ENCODE data around the gene IGLL5.
A peak's percentile ranks its signal among the peaks of the same experiment; 100 is the strongest.

The IGLL5 gene

DNA sequence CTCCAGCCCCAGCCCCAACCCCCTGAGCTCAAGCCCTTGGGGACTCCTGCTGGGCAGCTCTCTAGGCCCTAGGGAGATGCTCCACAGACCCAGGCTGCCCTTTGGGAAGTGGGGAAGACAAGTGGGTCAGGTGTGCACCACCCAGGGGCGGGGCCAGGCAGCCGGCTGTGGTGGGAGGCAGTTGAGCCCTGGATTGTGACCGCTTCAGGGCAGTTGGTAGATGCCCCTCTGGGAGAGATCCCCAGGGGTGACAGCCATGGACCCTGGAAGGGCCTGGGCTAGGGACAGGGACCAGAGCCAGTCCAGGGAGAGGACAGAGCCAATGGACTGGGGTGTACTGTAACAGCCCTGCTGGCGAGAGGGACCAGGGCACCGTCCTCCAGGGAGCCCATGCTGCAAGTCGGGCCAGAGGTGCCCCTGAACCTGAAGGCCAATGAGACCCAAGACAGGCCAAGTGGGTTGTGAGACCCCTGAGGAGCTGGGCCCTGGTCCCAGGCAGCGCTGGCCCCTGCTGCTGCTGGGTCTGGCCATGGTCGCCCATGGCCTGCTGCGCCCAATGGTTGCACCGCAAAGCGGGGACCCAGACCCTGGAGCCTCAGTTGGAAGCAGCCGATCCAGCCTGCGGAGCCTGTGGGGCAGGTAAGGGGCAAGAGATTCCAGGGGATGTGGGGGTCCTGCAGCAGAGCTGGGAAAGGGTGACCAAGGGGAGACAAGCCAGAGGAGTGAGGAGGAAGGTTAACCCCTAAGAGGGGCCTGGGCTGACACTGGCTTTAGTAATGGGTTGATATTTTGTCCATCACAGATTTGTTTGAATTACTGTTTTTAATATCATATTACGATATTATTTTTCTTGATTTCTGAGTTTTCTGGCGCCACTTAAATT is at the start of gene IGLL5:
TSS of gene IGLL5 (plus strand) at position 196 of the 883 bp plus-strand sequence. CDS start at position 434, 238 bp downstream.
- ATAC-seq (ENCODE audit: low read depth) (no peak), DNase-seq (ENCODE audit: low spot score in 2 of 2) (no peak)
- H3K27ac Mint-ChIP-seq = no peak within 1 kb of the TSS

GRCh38 chr22:22838148-22838786 is 49.3 kb upstream of the IGLL5 start:
- no peaks in the 10 kb centered on the region for H3K9me3 Mint-ChIP-seq
- no peak overlapping the region for H3K4me3 Mint-ChIP-seq
- DNase-seq (ENCODE audit: low spot score in 2 of 2) (no peak), ATAC-seq (ENCODE audit: low read depth) (peak; percentile 81)
- peaks cover 10% of the 10 kb centered on the region for H3K4me1 Mint-ChIP-seq
- H3K27me3 Mint-ChIP-seq = peaks cover 4% of the 10 kb centered on the region
- H3K36me3 Mint-ChIP-seq = no peaks in the 10 kb centered on the region
- no peak overlapping the region for H3K27ac Mint-ChIP-seq

More for the DNA sequence above, at the start of gene IGLL5:
- Mint-ChIP-seq H3K9me3 (no peaks in the 10 kb centered on the region), H3K27me3 (peaks cover 13% of the 10 kb centered on the region), H3K4me1 (peaks cover 40% of the 10 kb centered on the region), H3K36me3 (no peaks in the 10 kb centered on the region), H3K4me3 (peak within 1 kb of the TSS; percentile 75)

DNA sequence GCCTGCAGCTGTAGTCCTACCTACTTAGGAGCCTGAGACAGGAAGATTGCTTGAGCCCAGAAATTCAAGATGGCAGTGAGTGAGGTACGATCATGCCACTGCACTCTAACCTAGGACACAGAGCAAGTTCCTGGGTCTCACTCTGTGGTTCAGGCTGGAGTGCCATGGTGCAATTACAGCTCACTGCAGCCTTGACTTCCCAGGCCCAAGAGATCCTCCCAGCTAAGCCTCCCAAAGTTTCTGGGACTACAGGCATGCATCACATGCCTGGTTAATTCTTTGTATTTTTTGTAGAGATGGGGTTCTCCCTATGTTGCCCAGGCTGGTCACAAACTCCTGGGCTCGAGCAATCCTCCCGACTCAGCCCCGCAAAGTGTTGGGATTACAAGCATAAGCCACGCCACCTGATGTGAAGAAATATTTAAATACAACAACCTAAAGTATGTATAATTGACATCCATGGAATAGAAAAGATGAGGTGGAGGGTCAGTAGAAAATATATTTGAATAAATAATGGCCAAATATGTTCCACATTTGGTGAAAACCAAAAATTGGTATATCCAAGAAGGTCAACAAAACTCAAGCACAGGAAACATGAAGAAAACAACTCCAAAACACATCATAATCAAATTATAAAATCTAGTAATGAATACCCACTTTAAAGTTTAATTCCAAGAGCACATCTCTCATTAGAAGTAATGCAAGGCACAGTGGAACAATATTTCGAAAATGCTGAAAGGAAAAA is 47.9 kb upstream of the IGLL5 start:
- Mint-ChIP-seq H3K4me3 (no peak overlapping the region), H3K27me3 (peaks cover 4% of the 10 kb centered on the region), H3K27ac (no peak overlapping the region), H3K4me1 (peaks cover 10% of the 10 kb centered on the region), H3K36me3 (no peaks in the 10 kb centered on the region), H3K9me3 (no peaks in the 10 kb centered on the region)
- no peak for DNase-seq (ENCODE audit: low spot score in 2 of 2)
- no peak for ATAC-seq (ENCODE audit: low read depth)

- DNase-seq (ENCODE audit: low spot score in 2 of 2) (no peak), ATAC-seq (ENCODE audit: low read depth) (peak; percentile 81)
- Mint-ChIP-seq H3K4me1 (peaks cover 10% of the 10 kb centered on the region), H3K27ac (no peak overlapping the region), H3K36me3 (no peaks in the 10 kb centered on the region), H3K27me3 (peaks cover 4% of the 10 kb centered on the region), H3K4me3 (no peak overlapping the region), H3K9me3 (no peaks in the 10 kb centered on the region)
Measured at GRCh38 chr22:22840780-22841179, 46.8 kb upstream of the IGLL5 start.

DNA sequence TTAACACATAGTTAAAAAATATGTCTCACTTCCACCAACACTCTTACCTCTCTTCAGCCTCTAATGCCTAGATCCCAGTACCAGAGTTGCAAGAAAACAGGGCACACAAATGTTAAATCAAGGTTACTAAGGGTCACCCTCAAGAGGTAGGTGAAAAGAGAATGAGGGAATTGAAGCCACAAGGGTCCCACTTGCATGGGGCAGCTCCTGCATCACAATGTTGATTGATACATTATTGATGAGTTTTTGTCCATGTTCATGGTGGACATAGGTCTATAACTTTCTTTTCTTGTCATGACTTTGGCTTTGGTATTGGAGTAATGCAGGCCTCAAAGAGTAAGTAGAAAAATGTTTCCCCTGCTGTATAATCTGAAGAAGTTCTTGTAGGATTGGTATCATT is 46.0 kb upstream of the IGLL5 start:
- no peak overlapping the region for H3K27ac Mint-ChIP-seq
- peaks cover 10% of the 10 kb centered on the region for H3K4me1 Mint-ChIP-seq
- H3K4me3 Mint-ChIP-seq = no peak overlapping the region
- H3K9me3 Mint-ChIP-seq = no peaks in the 10 kb centered on the region
- peaks cover 2% of the 10 kb centered on the region for H3K27me3 Mint-ChIP-seq
- no peaks in the 10 kb centered on the region for H3K36me3 Mint-ChIP-seq
- DNase-seq (ENCODE audit: low spot score in 2 of 2) (no peak), ATAC-seq (ENCODE audit: low read depth) (no peak)

DNA sequence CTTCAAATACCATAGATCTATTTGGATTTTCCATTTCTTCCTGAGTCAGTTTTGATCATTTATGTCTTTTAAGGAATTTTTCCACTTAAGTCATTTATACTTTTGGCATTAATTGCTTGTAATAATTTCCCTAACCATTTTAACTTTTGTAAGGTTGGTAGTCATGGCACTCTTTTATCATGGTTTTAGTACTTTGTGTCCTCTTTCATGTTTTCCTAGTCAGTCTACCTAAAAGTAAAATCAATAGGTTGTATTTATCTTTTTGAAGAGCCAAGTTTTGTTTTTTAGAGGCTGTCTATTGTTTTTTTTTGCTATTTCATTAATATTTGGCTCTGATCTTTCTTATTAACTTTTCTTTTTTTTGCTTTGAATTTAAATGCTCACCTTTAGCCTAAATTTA is 45.5 kb upstream of the IGLL5 start:
- Mint-ChIP-seq H3K36me3 (no peaks in the 10 kb centered on the region), H3K4me1 (peaks cover 10% of the 10 kb centered on the region), H3K27ac (no peak overlapping the region), H3K9me3 (no peaks in the 10 kb centered on the region), H3K4me3 (no peak overlapping the region), H3K27me3 (no peaks in the 10 kb centered on the region)
- ATAC-seq (ENCODE audit: low read depth) (no peak), DNase-seq (ENCODE audit: low spot score in 2 of 2) (no peak)

DNA sequence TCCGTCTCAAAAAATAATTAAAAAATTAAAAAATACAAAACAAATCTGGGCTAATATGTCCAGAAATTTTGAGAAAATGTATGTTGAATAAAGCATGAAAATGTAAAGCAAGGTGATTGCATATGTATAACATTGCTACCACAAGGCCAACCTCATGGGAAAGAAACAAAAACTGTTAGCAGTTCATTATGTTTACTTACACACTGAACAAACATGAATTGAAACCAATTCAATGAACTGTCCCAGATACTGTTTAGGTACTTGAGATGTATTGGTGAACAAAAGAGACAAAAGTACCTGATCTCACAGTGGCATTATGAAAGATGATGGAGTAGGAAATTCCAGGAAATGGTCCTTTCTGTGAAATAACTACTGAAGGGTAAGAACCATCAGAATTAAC is 43.8 kb upstream of the IGLL5 start:
- no peaks in the 10 kb centered on the region for H3K36me3 Mint-ChIP-seq
- no peaks in the 10 kb centered on the region for H3K9me3 Mint-ChIP-seq
- DNase-seq (ENCODE audit: low spot score in 2 of 2) (no peak), ATAC-seq (ENCODE audit: low read depth) (no peak)
- H3K4me1 Mint-ChIP-seq = peaks cover 8% of the 10 kb centered on the region
- no peak overlapping the region for H3K4me3 Mint-ChIP-seq
- H3K27ac Mint-ChIP-seq = no peak overlapping the region
- no peaks in the 10 kb centered on the region for H3K27me3 Mint-ChIP-seq

- no peak for ATAC-seq (ENCODE audit: low read depth)
- no peak overlapping the region for H3K4me3 Mint-ChIP-seq
- peaks cover 5% of the 10 kb centered on the region for H3K27me3 Mint-ChIP-seq
- DNase-seq (ENCODE audit: low spot score in 2 of 2) = no peak
- no peak overlapping the region for H3K27ac Mint-ChIP-seq
- H3K4me1 Mint-ChIP-seq = peaks cover 21% of the 10 kb centered on the region
- H3K36me3 Mint-ChIP-seq = no peaks in the 10 kb centered on the region
- H3K9me3 Mint-ChIP-seq = no peaks in the 10 kb centered on the region
Measured at GRCh38 chr22:22847241-22847640, 40.4 kb upstream of the IGLL5 start.

DNA sequence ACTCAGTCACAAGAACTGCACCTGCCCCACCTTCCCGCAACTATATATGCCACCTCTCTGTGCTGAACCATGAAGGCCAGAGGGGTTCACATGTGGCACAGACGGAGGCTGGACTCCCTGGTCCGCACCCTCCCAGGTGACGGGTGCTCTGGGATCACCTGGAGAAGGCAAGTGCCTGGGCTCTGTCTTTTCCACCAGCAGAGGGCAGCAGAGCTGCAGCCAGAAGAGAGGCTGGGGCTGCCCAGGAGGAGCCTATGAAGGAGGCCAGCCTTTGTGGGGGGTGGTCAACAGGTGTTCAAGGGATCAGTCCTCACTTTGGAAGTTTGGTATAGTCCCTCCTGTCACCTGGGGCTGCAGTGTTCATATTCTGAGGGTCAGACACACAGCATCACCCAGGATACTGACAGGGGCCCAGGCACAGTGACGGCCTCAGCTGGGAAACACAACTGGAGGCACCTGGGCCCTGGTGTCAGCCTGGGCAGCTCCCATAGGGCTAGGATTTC is 39.2 kb upstream of the IGLL5 start:
- no peaks in the 10 kb centered on the region for H3K36me3 Mint-ChIP-seq
- H3K27ac Mint-ChIP-seq = no peak overlapping the region
- peak; percentile 65 to 75 for DNase-seq (ENCODE audit: low spot score in 2 of 2)
- no peaks in the 10 kb centered on the region for H3K9me3 Mint-ChIP-seq
- H3K4me1 Mint-ChIP-seq = peaks cover 21% of the 10 kb centered on the region
- no peak overlapping the region for H3K4me3 Mint-ChIP-seq
- H3K27me3 Mint-ChIP-seq = peaks cover 8% of the 10 kb centered on the region
- peak; percentile 85 for ATAC-seq (ENCODE audit: low read depth)

DNA sequence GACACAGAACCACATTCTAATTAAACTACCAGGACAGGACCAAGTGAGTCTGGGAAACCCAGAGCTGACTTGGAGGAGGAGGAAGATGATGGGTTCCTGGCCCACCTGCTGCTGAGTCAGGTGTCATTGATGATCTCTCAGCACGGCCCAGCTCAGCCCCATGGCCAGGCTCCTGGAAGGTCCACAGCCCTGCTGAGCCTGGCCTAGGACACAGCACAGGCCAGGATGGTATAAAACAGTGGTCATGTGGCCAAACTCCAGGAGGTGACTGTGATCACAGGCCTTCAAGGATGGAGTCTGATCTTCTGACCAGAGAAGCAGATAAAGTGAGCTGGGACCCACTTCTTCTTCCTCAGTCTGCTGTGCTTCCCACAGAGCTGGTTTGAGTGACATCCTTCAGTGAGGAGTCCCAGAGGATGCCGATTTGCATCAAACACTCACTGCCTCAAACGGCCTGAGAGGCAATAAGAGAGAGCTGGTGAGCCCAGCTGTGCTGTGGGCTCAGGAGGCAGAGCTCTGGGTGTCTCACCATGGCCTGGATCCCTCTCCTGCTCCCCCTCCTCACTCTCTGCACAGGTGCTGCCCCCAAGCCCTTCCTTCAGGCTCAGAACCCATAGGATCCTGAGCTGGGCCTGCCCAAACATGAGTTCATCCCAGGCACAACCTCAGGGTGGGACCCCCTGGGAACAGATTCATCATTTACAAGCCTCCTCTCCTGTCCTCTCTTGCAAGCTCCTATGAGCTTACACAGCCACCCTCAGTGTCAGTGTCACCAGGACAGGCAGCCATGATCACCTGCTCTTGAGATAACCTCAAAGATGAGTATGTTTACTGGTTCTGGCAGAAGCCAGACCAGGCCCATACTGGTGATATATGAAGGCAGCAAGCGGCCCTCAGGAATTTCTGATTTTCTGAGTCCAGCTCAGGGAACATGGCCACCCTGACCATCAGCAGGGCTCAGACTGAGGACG is 37.7 kb upstream of the IGLL5 start:
- ATAC-seq (ENCODE audit: low read depth) = peak; percentile 78

GRCh38 chr22:22851969-22852368 is 35.6 kb upstream of the IGLL5 start:
- Mint-ChIP-seq H3K9me3 (no peaks in the 10 kb centered on the region), H3K27me3 (peaks cover 13% of the 10 kb centered on the region), H3K4me1 (peaks cover 25% of the 10 kb centered on the region), H3K36me3 (no peaks in the 10 kb centered on the region), H3K4me3 (no peak overlapping the region), H3K27ac (no peak overlapping the region)
- DNase-seq (ENCODE audit: low spot score in 2 of 2) = no peak
- no peak for ATAC-seq (ENCODE audit: low read depth)

More for the DNA sequence above, 37.7 kb upstream of the IGLL5 start:
- DNase-seq (ENCODE audit: low spot score in 2 of 2) = no peak
- Mint-ChIP-seq H3K36me3 (no peaks in the 10 kb centered on the region), H3K4me1 (peaks cover 21% of the 10 kb centered on the region), H3K4me3 (no peak overlapping the region), H3K9me3 (no peaks in the 10 kb centered on the region), H3K27ac (peak overlapping the region; percentile 45), H3K27me3 (peaks cover 9% of the 10 kb centered on the region)

DNA sequence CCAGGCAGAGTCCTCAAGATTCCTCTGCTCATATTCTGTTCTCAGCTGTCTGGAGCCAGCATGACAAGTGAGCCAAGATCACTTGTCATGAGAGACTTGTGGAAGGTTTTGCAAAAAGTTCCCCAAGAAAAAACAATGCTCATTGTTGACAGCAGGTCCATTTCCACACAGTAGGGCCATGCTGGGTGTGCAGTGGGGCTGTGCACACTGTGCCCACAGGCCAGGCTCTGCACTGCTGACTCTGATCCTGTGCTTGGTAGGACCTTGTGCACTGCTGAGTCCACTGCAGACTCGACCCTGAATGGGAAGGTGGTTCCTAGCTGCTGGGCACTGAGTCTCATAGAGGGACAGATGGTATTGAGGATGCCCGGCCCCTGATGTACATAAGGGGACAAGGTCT is 33.9 kb upstream of the IGLL5 start:
- no peak overlapping the region for H3K27ac Mint-ChIP-seq
- peaks cover 35% of the 10 kb centered on the region for H3K4me1 Mint-ChIP-seq
- H3K4me3 Mint-ChIP-seq = no peak overlapping the region
- DNase-seq (ENCODE audit: low spot score in 2 of 2) (no peak), ATAC-seq (ENCODE audit: low read depth) (no peak)
- H3K36me3 Mint-ChIP-seq = no peaks in the 10 kb centered on the region
- H3K9me3 Mint-ChIP-seq = no peaks in the 10 kb centered on the region
- H3K27me3 Mint-ChIP-seq = peaks cover 13% of the 10 kb centered on the region

GRCh38 chr22:22854466-22854865 is 33.1 kb upstream of the IGLL5 start:
- DNase-seq (ENCODE audit: low spot score in 2 of 2) = no peak
- H3K27me3 Mint-ChIP-seq = peaks cover 13% of the 10 kb centered on the region
- H3K27ac Mint-ChIP-seq = no peak overlapping the region
- no peak for ATAC-seq (ENCODE audit: low read depth)
- no peaks in the 10 kb centered on the region for H3K9me3 Mint-ChIP-seq
- H3K4me1 Mint-ChIP-seq = peaks cover 28% of the 10 kb centered on the region
- H3K36me3 Mint-ChIP-seq = no peaks in the 10 kb centered on the region
- no peak overlapping the region for H3K4me3 Mint-ChIP-seq
